GM18520 (cell line): Measurements from ENCODE around the gene AKT3.

ENCODE experiments used
- ATAC-seq: cut with Tn5 transposase; IDR thresholded peaks from one replicate; pipeline ENCODE4 v1.9.1; 2021; ENCODE audit not compliant: unreplicated experiment

AKT3 gene

DNA sequence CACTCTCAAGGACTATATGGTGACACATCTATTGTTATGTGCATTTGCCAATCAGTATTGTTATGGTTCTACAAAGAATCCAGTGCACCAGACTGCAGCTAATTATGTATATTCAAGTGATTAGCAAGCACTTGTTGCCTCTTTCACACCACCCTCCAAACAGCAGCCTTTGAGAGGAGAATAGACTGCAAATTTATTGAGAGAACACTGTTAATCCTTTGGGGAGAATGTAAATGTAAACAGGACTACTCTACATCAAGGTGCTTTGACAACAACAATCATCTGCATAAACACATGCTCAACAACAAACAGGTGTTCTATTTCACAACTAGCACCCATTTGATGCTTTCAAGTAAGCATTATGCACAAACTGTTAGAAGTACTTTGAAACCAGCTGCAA is 117.4 kb downstream of the AKT3 start:
- ATAC-seq: no peak

DNA sequence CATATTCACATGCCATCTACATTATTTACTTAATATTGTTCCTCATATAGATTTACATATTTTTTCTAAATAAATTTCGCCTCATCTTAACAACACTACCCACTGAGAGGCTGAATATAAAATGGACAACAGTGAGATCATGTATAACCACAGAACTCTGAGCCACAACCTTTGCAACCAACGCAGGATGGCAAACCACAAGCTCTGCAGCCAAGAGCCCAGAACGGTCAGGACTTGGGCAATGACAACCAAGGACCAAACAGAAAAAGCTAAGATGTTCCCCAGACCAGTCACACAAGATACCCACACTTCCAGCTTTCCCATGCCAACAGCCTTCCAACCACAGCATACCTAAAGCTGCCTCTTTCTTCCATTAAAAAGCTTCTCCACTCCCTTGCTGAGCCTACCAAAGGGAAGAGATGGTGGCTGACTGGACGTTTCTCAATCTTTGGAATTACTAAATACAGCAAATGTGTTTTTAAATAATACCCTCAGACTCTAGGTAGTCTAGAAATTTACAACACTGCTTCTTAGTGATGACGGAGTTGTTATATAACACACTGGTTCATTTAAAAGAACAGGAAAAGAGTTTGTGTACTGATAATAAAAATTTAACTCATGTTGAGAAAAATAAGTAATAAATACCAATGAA is 117.9 kb downstream of the AKT3 start:
- no peak for ATAC-seq

DNA sequence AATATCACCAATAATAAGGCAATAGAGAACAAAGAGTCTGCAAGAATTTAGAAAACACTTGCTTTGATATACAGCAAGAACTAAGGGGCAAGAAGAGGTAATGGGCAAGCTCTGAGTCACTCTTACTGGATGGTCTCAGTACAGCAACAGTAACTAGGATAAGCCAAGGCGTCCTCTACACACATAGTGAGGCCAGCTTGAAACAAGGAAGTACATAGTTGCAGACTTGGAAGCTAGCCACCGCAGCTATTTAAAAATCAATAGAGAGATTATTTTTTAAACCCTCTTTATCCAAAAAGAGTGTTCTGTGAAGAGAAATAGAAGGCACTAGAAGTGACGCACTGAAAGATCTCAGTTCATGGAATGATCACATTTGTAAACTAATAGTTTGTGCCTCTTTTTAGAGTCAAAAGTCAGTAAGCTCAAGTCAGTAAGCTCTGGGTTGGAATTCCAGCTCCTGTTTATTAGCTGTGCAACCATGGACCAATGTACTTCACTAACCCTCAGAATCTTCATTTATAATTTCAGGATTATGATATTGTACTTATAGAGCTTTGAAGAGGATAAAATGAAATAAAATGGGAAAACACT is 118.6 kb downstream of the AKT3 start:
- no peak for ATAC-seq

DNA sequence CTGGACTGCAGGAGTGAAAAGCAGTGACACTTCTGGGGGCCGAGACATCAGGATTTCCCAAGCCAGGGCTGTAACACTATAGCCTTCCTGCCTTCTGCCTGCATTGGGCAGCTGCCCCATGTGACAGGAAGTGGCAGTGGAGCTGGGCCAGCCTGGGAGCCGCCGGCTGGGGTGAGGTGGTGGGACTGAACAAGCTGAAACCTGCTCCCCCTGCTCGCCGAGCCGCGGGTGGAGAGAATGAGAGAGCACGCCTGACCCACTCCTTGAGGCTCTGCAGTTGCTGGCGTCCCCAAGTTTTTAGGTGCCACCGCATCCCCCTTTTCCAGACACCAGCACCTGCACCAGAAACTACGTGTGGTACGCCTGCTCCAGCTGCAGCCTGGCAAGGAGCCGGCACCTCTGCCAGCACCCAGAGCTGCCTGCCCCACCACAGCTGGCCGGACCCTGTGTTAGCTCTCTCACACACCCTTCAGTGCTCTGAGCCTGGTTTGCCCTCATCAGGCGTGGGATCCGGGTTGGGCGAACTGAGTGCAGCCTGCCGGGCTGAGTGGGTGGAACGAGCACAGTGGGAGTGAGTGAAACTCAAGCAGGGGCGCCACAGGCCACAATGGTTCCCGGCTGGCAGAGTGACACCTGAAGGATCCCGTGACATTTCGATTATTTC is 119.4 kb downstream of the AKT3 start:
- no peak for ATAC-seq

DNA sequence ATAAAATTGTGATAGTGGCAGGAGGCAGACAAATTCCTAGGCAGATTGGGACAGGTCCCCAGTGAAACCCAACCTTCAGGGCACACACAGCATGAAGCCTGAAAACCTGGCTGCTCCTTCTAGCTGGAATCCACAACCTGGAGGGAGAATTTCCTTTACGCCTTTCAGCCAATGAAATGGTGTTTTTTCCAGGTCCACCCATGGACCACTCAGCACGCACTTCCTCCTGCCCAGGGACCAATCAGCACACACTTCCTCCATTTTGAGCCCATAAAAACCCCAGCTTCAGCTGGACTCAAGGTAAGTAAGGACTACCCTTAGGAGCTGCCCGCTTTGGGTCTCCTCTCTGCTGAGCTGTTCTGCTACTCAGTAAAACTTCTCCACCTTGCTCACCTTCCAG is 120.1 kb downstream of the AKT3 start:
- no peak for ATAC-seq

- ATAC-seq: peak; percentile 71
Measured at GRCh38 chr1:243727503-243728203, 122.4 kb downstream of the AKT3 start.

DNA sequence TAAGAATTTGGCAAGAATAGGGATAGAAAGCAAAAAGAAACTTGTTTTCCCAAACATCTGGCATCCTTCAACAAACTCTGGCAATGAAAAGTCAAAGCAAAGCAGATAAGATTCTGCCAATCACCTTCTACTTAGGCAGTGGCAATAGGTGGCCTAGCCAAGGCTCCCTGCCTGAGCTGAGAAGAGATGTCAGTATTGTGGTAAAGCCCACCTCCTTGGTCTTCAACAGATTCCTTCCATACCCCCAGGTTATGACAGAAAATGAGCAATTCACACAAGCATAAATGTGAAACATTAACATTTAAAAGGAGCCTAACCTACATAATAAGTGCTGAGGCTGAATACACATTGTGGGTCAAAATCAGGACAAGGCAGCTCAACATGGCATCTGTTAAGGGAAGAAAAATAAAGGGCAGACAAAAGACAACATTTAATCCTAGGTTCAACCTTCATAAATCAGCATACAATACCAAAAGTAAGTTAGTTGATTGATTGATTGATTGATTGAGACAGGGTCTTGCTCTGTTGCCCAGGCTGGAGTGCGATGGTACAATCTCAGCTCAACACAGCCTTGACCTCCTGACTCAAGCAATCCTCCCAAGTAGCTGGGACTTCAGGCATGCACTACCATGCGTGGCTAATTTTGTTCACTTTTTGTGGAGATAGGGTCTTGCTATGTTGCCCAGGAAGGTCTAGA is 123.1 kb downstream of the AKT3 start:
- ATAC-seq: no peak

DNA sequence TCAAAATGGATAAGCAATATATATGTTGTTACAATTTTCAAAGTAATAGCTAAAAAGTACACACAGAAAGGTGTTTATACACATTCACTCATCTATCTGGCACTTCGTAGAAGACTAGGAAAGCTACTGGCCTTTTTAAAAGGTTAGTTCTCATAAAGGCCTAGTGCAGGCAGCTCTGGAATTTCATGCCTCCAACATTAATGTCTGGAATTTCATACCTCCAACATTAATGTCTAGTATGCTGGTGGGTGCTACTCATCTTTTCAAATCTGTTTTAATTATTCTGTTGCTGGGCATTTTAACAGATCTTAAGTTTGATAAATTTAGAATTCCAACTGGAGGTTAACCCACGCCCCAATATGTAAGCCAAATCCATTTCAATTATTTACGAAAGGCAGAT is 124.2 kb downstream of the AKT3 start:
- ATAC-seq: no peak

DNA sequence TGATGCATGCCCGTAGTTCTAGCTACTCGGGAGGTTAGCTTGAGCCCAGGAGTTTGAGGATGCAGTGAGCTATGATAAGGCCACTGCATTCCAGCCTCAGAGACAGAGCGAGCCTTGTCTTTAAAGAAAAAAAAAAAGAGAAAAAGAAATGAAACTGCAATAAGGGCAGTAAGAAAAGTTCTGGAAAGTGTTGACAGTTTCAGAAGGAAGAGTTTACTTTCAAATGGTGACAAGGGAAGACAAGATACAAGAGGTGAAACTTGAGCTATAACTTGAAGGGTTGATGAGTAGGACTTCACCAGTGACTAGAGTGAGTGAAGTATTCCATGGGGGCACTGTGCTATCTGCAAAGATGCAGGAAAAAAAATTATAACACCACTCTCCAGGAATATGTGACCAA is 125.0 kb downstream of the AKT3 start:
- ATAC-seq: no peak

DNA sequence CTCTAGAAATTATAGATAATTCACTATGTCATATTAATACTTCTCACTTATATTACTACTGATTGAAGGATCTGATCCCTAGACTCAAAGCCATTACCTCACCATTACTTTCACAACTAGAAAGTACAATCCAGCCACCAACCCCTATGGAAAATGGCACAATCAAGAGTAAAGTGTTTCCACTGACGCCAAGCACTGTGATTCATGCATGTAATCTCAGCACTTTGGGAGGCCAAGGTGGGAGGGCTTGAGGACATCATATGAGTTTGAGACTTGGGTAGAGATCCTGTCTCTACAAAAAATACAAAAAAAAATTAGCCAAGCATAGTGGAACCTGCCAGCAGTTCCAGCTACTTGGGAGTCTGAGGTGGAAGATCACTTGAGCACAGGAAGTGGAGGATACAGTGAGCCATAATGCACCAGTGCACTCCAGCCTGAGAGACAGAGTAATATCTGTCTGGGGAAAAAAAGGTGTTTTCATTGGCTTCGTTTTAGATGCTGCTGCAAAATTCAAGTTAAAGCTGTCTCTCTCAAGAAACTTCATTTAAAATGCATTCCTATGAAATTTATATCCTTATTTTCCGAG is 126.5 kb downstream of the AKT3 start:
- ATAC-seq: no peak

DNA sequence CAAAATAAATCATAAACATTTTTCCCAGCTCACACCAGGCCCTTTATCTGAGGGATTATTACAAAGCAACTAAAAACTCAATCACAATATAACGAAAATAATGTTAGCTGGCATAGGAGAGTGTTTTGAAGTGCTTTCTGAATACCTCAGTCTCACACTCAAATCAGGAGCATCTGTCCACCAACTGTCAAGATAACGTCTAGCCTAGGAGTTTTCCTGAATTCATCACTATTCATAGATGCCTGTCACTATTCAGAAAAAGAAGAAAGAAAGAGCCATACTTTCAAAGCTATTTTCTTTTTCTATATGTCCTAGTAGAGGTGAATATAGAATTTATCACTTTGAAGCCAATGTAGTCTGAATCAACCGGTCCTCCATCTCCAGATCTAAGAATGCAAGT is 127.0 kb downstream of the AKT3 start:
- ATAC-seq: no peak

DNA sequence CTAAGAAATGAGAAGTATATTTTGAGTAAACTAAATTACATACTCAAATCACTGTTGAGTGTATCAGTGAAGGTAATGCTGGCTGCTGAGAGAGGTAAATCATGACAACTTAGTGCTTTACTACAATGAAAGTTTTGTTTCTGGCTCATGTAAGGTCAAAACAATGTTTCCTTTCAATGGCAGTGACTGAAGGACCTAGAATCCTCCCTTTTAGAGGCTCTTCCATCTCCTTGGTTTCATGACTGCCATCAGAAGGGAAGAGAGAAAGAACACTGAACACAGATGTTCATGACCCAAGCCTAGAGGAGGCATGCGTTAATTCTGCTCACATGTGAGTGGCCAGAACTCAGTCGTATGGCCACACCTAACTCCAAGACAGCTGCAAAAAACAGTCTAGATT is 130.6 kb downstream of the AKT3 start:
- ATAC-seq: no peak

DNA sequence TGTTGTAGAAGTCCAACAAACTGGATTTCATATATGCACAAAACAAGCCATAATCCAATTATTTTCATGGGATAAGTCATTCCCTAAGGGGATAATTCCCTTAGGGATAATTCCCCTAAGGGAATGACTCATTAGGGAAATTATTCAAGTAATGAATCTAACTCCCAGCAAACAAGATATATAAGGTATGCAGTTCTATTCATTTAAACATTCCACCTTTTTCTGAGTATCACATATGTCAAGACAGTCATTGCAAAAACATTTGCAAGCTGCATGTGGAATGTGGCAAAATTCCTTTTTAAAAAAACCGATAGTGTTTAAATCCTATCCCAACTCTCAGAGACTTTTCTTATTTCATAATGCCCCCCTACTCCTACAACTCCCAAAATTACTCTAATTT is 131.2 kb downstream of the AKT3 start:
- no peak for ATAC-seq

DNA sequence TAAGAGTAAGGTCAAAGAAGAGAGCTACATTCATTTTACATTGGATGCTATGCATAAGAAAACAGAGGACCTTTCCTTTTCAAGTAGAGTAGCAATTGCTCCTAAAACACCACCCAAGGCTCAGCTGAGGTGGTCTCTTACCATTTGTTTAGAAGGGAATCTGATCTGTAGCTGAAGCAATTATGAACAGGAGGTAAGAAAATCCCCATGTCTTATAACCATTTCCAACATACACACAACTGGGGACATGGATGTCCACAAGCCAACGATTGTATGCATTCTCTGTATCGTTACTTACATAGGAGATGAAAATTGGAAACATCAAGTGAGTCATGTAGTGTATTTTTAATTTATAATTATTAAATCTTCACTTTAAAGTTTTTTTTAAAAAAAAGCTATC is 132.0 kb downstream of the AKT3 start:
- ATAC-seq: no peak

DNA sequence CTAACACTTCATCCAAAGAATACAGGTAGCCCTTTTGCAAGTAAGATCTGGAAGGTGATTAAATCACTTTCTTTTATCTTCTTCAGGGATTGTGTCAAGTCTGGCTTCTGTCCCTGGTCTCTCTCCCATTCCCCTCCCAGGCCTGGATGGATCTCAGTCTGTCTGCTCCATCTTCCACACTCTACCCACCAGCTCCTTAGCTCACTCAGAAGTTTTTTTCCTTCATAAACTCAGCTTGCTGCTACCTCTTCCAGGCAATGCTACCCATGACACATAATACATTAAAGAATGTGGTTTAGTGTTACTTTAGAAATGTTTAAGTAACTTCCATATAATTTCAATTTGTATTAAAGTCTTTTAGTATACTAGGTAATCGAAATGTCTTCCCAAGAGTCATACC is 133.1 kb downstream of the AKT3 start:
- ATAC-seq: no peak

DNA sequence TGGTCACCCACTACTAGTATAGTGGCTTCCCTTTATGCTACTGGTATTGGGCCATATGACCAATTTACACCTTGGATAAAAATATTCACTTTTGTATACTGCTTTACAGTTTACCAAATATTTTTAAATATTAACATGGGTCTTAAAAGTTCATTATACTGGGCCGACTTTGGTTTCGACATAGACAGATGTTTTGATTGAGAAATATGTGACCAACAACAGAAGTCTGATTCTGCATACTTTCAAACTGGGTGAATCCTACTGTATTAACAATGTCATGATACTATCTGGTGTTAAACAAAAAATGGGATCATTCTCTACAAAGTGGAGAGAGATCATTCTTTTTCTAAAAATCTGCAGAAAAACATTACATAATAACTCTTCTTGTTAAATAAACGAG is 134.8 kb downstream of the AKT3 start:
- ATAC-seq: no peak

- no peak for ATAC-seq
Measured at GRCh38 chr1:243713470-243714186, 136.4 kb downstream of the AKT3 start.

DNA sequence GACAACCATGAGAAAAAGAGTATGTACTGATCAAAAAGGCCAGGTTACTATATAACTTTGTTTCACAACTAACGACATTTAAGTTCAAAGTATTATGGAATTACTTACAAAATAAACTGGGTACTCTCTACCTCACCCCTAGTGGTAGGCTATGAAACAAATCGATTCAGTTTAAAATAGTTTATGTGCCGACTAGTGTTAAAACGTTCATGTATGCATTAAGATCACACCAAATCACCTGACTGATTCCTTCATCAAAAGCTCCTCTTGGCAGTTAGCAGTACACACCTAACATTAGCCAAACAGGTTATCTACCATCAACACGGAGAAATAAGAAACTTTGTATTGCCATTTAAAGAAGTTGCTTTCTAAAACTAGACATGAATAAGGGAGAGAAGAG is 137.1 kb downstream of the AKT3 start:
- ATAC-seq: no peak

DNA sequence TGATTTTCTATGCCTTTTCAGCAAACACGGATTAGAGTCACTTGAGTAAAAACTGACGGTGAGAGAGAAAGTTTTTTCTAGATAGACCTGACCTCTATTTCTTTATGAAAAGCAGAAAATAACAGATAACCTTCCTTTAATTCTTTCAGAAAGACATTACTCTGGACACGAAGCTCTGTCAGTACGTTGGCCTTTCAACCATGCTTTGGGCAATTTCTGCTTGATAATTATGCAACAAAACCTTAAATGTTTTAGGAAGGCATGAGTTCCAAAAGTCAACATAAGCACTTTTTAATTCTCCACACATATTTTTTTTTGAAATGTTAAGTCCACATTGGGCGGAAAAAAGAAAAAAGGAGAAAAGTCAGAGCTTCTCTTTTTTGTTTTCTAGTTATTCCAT is 137.8 kb downstream of the AKT3 start:
- no peak for ATAC-seq

DNA sequence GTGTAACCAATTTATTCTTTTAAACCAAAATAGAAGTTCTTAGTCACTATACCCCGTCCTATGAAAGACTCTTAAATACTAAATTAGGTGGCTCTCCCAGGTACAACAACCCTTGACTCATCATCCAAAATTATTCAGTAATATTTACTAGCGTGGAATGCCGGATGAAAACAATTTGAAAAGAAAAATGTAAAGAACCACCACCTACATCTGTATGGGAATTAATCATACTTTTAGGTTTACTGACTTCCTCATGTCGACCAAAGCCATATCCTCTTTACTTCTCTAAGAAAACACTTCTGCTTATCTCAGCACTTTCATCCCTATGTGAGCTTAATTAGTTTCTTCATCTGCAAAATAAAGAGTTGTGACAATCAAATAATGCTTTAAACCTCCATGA is 139.6 kb downstream of the AKT3 start:
- no peak for ATAC-seq

DNA sequence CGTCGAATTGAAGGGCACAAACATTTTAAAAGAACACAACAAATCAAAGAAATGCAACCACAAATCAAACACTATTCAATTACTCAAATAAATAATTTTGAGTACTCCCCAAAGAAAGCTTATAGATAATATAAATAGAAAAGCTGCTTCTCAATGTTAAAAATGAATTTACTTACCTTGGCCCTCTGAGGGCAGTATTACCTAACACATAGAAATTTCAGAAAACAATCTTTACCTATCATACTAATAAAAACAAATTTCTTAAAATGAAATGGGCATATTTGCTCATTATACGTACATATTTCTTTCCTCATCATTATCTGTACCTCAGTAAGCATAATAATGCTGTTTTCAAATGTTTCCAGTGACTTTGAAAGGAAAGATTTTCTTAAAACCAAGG is 141.8 kb downstream of the AKT3 start:
- no peak for ATAC-seq
